HTERT RPE-1 (cell line): ENCODE measurements around the gene PNRC1.
"Not testable (repeated sequence)": the region's sequence is repeated elsewhere in the genome, so short reads cannot be mapped to it uniquely, and the experiment has no call there.

ENCODE experiments used
- in situ Hi-C: fragments of 300-500 bp; cut with MboI; formaldehyde crosslinking; loops from 4 replicates; pipeline ENCODE4 v1.14.3; 2020; ENCODE audit warnings: low sequenced_read_pairs

PNRC1 gene

GRCh38 chr6:89058627-89059026 is 21.9 kb upstream of the PNRC1 start:
- in situ Hi-C loops = no loop called here

DNA sequence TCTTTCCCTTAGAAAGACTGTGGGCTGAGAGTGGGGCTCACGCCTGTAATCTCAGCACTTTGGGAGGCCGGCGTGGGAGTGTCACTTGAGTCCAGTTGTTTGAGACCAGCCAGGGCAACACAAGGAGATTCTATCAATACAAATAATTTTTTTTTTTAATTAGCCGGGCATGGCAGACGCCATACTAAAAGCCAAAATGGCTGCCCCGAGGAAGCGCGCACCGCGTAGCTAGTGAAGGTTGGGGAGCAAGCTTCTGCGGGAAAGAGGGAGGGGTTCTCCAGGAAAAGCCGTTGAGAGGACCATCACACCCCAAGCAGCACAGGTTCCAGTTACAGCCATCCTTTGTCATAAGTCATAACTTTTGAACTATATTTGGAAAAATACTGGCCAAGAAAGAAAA is 21.3 kb upstream of the PNRC1 start:
- in situ Hi-C loops = no loop called here

DNA sequence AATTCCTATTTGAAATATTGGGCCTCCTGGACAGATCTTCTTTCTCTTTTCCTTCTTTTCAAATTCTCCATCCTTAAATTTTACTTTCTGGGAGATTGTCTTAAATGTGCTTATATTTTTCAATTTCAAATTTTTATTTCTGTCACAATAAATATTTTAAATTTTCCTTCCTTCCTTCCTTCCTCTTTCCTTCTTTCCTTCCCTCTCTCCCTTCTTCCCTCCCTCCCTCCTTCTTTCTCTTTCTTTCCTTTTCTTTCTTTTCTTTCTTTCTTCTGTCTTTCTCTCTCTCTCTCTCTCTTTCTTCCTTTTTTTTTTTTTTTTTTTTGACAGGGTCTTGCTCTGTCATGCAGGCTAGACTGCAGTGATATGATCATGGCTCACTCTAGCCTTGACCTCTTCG is 16.7 kb upstream of the PNRC1 start:
- in situ Hi-C loops = no loop called here

DNA sequence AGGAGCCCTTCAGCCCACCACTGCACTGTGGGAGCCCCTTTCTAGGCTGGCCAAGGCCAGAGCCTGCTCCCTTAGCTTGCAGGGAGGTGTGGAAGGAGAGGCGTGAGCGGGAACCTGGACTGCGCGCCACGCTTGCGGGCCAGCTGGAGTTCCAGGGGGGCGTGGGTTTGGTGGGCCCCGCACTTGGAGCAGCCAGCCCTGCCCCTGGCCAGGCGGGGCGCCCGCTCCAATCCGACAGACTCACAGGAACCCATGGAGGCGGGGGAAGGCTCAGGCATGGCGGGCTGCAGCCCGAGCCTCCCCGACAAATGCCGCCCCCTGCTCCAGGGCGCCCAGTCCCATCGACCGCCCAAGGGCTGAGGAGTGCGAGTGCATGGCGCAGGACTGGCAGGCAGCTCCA is 15.6 kb upstream of the PNRC1 start:
- in situ Hi-C loops = not testable (repeated sequence)

DNA sequence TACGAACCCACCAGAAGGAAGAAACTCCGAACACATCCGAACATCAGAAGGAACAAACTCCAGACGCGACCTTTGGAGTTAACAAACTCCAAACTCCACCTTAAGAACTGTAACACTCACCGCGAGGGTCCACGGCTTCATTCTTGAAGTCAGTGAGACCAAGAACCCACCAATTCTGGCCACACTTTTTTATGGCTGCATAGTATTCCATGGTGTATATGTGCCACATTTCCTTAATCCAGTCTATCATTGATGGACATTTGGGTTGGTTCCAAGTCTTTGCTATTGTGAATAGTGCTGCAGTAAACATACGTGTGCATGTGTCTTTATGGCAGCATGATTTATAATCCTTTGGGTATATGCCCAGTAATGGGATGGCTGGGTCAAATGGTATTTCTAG is 14.4 kb upstream of the PNRC1 start:
- in situ Hi-C loops = not testable (repeated sequence)

DNA sequence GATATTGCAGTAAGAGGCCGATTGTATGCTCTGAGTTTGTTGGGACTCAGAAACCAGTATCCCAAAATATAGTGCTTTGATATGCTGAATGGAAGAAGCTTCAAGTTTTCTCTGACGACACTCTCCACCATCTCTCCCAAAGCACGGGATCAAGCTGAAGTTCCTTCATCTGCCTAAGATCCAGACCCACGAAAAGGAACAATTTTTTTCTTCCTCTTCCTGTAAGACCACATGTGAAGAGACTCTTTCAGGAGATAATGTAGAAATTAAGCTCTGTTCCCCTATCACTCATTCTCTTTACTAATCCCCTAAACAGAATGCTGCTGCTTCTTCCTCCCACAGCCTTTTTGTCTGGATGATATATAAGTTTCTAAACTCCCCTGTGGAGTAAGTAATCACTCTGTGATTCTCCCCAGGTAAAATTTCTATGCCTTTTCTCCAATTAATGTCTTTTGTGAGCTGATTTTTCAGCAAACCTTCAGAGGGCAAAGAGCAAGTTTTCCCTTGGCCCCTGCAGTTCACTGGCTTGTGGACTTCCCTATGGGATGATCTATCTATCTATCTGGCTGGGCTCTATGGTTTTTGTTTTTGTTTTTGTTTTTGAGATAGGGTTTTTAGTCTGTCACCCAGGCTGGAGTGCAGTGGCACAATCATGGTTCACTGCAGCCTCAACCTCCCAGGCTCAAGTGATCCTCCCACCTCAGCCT is 13.5 kb upstream of the PNRC1 start:
- in situ Hi-C loops = no loop called here

DNA sequence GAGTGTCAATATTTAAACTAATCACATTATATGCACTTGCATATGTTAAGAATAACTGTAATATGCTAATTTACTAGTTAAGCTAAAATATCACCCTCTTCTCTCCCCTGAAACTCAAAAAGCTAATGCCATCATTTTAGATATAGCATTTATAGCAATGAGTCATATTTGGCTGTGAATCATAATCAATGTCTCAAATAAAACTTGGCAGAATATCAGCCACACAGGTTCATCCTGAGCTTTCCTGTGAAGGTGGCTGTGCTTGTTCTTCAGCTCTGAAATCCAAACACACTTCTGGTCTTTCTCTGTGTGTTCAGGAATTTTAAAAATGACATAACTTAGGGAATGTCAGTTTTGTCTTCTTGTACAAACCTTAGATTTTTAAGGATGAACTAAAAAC is 12.8 kb upstream of the PNRC1 start:
- in situ Hi-C loops = no loop called here

- in situ Hi-C loops = no loop called here
Measured at GRCh38 chr6:89068695-89069094, 11.9 kb upstream of the PNRC1 start.

GRCh38 chr6:89069536-89070163 is 10.9 kb upstream of the PNRC1 start:
- in situ Hi-C loops = no loop called here

DNA sequence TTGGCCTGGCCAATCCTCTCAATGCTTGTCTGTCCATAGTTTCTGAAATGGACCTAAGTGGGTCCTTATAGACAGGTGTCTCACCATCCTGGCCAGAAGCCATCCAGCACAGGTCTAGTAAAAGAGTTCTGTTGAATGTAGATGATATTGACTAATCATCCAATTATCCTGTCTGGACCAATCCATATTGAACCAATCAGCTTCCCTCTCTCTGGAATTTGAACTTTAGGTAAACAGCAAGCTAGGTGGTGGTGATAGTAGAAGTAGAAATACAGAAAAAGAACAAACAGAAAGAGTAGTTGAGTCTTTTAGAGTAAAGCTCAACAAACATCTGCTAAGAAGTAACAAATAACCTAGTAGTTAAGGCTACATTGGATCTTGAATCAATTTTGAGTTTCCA is 9.5 kb upstream of the PNRC1 start:
- in situ Hi-C loops = no loop called here

DNA sequence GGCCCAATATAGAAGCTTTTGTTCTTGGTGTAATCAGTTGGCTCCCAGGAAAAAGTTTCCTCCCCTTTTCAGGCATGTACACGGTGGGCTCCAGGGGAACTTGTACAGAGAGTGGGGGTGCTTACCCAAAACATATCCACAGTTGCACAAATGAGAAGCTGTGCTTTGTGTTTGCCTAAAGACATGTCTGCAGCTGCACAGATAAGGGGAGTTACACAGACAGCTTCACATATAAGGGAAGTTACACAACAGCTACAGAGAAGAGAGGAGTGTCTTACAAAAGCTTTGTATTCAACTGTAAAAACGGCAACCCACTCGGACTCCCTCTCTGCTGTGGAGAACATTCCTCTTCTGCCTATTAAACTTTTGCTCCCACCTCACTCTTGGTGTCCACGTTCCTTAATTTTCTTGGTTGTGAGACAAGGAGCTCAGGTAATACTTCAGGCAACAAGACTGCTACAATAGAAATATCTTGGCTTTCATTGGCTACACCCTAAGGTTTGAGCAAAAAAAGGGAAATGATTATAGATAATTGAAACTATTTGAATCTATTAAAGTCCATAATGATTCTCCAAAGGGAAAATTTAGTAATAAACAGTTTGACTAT is 7.4 kb upstream of the PNRC1 start:
- in situ Hi-C loops = no loop called here

DNA sequence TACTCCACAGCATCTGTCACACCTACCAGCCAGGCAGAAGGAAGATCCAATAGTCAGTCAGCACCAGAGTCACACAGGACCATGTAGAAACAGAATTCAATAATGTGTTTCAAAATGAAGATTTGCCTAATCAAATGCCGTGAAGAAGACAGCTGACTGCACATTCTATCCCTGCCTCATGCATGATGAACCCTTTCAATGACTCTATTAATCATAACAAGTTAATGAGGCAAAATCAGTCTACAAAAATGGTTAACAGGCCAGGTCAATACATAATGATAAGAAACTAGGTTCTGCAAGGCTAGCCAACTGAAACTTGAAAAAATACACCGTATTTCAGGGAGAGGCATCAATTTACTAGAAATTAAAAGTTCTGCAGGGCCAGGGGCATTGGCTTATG is 6.7 kb upstream of the PNRC1 start:
- in situ Hi-C loops = no loop called here

GRCh38 chr6:89079511-89080234 is 878 bp upstream of the PNRC1 start:
- in situ Hi-C loops = no loop called here

GRCh38 chr6:89081129-89081422 is 525 bp downstream of the PNRC1 start:
- in situ Hi-C loops = no loop called here

DNA sequence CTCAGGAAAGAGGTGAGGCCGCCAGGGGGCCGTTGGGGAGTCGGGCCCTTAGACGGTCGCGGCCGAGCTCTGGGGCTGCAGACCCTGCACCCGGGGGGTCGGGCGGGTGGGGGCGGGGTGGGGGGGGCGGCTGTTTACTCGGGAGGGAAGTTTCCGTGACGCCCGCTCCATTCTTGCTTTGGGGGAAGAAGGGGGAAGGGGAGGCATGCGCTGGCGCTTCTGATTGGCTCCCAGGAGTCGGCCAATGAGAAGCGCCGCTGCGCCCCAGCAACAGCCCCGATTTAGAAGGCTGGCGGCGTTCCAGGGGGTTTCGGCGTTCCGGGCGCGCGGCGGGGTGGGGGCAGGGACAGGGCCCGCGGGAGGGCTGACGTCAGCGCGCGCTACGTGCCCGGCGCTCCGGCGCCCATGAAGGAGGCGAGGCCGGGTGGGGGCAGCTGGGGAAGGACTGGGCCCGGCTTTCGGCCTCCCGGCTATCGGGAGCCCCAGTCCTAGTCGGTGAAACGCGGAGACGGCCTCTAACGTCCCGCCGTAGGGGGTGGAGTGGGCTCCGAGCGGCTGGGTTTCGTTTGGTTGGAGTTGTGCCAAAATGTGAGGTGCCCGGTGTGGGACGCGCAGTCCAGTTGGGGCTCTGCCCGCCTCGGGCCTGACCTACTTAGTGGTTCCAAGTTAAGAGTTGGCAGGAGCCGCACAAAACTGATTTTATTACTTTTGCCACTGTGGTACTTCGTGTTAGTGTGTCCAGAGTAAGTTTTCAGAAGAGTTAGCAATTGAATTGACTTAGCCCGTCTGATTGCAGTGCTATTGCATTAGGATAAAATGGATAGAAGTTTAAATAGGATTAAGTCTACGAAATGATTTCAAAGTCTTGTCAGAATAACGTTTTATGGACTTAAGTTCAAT is 1.1 kb downstream of the PNRC1 start:
- in situ Hi-C loops = no loop called here

DNA sequence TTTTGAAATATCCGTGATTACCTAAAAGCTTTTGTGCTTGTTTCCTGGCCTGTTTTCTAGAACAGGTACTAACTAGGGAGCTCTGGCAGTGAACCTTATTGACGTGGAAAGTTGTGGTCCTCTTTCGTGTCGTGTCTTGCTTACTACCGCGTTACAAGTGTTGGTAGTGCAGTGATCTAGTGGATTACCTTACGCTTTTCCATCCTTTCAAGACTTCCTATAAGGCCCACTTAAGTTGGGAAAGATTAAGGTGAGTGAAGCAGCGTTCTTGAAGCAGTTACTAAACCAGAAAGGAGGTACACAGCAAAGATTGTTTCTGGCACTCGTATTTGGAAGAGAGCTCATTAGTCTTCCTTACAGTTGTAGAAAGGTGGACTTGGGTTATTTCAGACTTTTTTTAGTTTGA is 1.9 kb downstream of the PNRC1 start:
- in situ Hi-C loops = no loop called here

DNA sequence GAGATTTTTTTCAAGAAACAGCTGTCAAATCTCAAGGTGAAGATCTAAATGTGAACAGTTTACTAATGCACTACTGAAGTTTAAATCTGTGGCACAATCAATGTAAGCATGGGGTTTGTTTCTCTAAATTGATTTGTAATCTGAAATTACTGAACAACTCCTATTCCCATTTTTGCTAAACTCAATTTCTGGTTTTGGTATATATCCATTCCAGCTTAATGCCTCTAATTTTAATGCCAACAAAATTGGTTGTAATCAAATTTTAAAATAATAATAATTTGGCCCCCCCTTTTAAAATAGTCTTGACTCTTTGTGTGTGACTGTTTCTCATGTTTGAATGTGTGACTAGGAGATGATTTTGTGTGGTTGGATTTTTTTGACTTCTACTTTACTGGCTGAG is 4.0 kb downstream of the PNRC1 start:
- in situ Hi-C loops = no loop called here

DNA sequence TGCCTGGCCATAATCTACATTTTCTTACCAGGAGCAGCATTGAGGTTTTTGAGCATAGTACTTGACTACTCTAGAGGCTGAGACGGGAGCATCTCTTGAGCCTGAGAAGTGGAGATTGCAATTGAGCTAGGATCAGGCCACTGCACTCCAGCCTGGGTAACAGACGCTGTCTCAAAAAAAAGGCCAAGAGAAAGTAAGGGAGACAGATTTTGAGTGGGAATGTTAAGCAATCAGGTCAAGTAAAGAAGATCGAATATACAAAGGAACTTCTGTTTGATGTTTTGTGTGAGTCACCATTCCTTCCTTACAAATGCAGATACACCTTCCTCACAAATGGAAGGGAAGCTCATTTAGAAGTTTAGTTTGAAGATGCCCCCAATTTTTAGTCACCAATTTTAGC is 4.4 kb downstream of the PNRC1 start:
- in situ Hi-C loops = no loop called here

GRCh38 chr6:89085409-89086205 is 5.1 kb downstream of the PNRC1 start:
- in situ Hi-C loops = no loop called here

DNA sequence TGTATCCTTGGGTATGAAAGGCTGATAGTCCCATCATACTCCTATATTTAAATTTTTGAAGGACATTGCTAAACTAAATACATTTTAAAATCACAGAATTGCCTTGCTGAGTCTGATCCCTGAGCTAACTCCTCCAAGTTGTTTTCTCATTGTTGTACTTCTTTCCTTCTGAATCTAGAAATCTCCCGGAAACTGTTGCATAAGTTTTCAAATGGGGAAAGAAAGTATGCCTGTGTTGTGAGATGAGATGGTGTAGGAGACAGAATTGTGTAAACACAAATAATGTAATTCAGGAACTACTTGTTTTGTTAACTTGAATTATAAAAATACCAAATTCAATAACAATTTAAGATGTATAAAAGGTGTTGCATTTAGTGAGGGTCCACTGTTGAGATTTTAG is 7.3 kb downstream of the PNRC1 start:
- in situ Hi-C loops = no loop called here
